Spinal cord (tissue), 10 donors: ENCODE data around the gene RND3. TPM values are rescaled to one million over a fixed set of nuclear protein-coding genes. Genes with fewer than 3 reads are reported as not detected.

Experiments
- DNase-seq, 6 donors: peaks; one replicate each; pipeline versions ENCODE4 v3.0.0 to v3.0.0-alpha.2; 2013 to 2015; ENCODE audit warnings: low spot score in 6 of 6, low read depth in 4 of 6
- H3K27ac ChIP-seq: one replicate; pipeline ENCODE4 v1.5.1; 2013; ENCODE audit warnings: low read depth, low read length, control low read depth
- H3K27me3 ChIP-seq: one replicate; pipeline ENCODE4 v1.6.1; 2013; ENCODE audit warnings: low read length; ENCODE audit not compliant: control insufficient read depth, insufficient read depth
- H3K36me3 ChIP-seq: one replicate; pipeline ENCODE4 v1.6.1; 2013; ENCODE audit warnings: low read length; ENCODE audit not compliant: control insufficient read depth, insufficient read depth
- H3K4me1 ChIP-seq: one replicate; pipeline ENCODE4 v1.6.1; 2013; ENCODE audit warnings: low read length; ENCODE audit not compliant: control insufficient read depth, insufficient read depth
- H3K4me3 ChIP-seq: one replicate; pipeline ENCODE4 v1.5.1; 2013; ENCODE audit warnings: low read depth, low read length, control low read depth
- H3K9me3 ChIP-seq: one replicate; pipeline ENCODE4 v1.6.1; 2013; ENCODE audit warnings: low read length; ENCODE audit not compliant: control insufficient read depth, insufficient read depth
- WGBS: methylation state at CpG from one replicate; pipeline ENCODE4 v1.1.5; 2013; ENCODE audit warnings: missing lambda C conversion rate; ENCODE audit not compliant: insufficient coverage; 5-methylcytosine and 5-hydroxymethylcytosine counted together
- polyA plus RNA-seq, 2 donors: library from polyadenylated mRNA; unstranded; fragments of 120-200 nt; gene quantifications; one replicate each; pipeline ENCODE4 v1.2.1, GENCODE V29; 2013; ENCODE audit not compliant: insufficient read length in 2 of 2
- total RNA-seq, 2 donors: library from RNA; depleted of rRNA in 1 of 2; stranded (reverse); fragments of 120-200 nt in 1 of 2; fragments of >200 nt in 1 of 2; gene quantifications; one replicate each; pipeline versions ENCODE4 v1.2.3 to v1.2.4, GENCODE V29; 2013 to 2014
- donor health status: healthy.

Gene RND3
- total and polyA plus RNA-seq, 4 donors = 33.7 to 62.7 (median 51.2) TPM

DNA sequence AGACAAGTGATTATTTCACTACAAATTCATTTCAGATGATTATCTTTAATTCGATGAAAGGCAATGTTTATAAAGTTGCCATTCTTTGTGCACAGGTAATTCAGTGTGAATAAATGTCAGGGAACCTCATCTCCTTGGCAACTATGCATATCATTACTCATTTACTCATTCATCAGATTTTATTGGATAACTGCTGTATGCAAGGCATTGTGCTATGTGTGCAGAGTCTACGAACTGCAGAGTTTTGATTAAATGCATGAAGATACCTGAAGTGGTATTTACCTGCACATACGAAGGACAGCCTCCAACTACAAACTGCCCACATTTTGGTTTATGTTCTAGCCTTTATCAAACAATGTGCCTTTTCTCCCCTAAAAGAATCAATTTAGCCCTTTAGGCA, 3.5 kb downstream of the RND3 start:
- H3K27me3 ChIP-seq = no peaks in the 10 kb centered on the region
- no peak overlapping the region for H3K27ac ChIP-seq
- no peaks in the 10 kb centered on the region for H3K36me3 ChIP-seq
- H3K9me3 ChIP-seq = no peaks in the 10 kb centered on the region
- peaks cover 23% of the 10 kb centered on the region for H3K4me1 ChIP-seq
- 20% methylated on average over 1 of the region's 3 CpGs for WGBS
- DNase-seq = peak in 1 of 6 donors; percentile 67
- peak overlapping the region; percentile 88 for H3K4me3 ChIP-seq

GRCh38 chr2:150483532-150483931, 3.9 kb downstream of the RND3 start:
- no peak for DNase-seq
- Histone ChIP-seq H3K4me3 (no peak overlapping the region), H3K27ac (no peak overlapping the region), H3K9me3 (no peaks in the 10 kb centered on the region), H3K27me3 (no peaks in the 10 kb centered on the region), H3K36me3 (no peaks in the 10 kb centered on the region), H3K4me1 (peaks cover 23% of the 10 kb centered on the region)
- WGBS = no CpG with 5 or more reads among the region's 1 CpG

DNA sequence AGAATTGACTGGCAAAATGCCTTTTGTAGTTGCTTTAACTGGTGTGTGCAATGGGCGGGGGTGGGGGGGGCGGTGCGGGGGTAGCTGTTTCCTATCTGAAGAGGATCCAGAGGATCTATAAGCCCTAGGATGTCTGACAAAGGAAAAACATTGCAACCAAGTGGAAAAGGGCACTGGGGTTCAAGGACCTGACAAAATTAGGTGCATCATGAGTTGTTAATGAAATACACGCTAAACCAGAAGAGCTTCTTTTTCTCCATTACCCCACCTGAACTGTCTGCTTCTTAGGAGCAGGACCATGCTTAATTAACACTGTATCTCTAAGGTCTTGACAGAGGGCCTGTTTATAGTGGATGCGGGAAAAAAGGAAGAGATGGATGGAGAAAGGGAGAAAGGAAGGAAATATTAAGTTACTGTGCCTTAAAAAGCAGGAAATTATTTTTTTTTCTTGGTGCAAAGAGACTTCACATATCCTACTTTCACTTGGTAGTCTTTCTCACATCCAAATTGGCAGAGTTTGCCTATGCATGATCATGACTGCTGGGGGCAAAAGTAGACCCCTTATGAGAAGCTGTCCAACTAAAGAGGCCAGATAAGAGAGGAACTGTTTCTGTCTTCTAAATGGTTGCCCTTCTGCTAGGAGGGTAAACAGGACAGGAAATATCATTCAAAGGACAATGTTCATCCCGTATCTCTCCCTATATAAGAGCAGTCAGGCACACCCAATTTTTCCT, 4.6 kb downstream of the RND3 start:
- Histone ChIP-seq H3K27ac (no peak overlapping the region), H3K36me3 (no peaks in the 10 kb centered on the region), H3K4me3 (no peak overlapping the region), H3K27me3 (no peaks in the 10 kb centered on the region), H3K9me3 (no peaks in the 10 kb centered on the region), H3K4me1 (peaks cover 23% of the 10 kb centered on the region)
- no peak for DNase-seq
- no CpG with 5 or more reads among the region's 6 CpGs for WGBS

DNA sequence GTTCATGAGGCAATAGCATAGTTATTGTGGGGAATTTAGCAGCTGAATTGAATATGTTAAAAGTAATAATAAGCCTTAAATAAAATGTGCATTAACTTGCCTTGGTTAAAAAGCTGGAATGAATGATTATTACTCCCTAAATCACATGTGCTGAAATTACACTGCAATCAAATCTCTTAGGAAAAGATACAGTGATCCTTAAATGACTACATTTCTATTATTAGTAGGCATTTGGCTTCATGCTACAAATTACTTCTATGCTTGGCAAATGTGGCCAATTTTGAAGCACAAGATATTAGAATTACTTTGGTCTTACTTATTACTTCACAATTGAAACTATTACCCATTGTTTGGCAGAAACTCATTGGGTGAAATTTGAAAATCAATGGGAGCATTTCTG, 5.4 kb downstream of the RND3 start:
- peak in 1 of 6 donors; percentile 8 for DNase-seq
- H3K27ac ChIP-seq = no peak overlapping the region
- peaks cover 22% of the 10 kb centered on the region for H3K4me1 ChIP-seq
- no peaks in the 10 kb centered on the region for H3K36me3 ChIP-seq
- no peaks in the 10 kb centered on the region for H3K27me3 ChIP-seq
- no peak overlapping the region for H3K4me3 ChIP-seq
- H3K9me3 ChIP-seq = no peaks in the 10 kb centered on the region

DNA sequence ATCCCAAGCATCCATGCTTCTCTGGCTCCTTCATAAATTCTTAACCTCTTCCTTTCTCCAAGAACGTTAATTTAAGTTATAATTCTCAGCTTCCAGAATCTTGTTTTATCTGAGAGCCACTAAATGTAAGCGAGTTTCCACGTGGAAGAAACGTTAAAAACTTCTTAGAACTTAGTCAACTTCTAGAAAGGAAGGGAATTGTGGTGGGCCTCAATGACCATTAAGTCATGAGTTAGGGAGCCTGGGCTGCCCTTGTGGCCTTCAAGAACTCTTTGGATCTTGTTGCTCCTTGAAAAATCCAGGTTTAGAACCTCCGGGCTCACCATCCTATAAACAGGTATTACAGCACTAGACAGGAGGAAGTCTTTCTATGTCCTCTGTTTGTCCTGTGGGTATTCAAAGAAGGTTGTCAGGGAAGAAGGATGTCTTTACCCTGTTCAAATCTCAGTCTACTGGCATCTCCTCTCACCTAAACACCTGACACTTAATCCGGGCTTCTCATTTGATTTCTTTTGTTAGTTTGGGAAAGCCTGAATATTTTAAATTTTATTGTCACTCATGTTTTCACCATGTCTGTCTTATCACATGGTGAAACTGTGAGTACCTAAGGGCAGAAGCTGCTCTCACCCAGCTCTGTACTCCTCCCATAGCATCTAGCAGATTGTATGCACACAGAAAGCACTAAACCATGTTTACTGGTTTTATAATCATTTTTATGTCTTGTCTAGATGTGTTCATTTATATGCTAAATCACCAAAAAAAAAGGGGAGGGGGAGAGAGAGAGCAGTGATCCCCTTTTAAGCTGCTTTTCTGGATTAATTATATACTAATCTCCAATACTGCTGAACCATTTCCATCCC, 6.3 kb downstream of the RND3 start:
- Histone ChIP-seq H3K4me1 (peaks cover 13% of the 10 kb centered on the region), H3K9me3 (no peaks in the 10 kb centered on the region), H3K27me3 (no peaks in the 10 kb centered on the region), H3K27ac (no peak overlapping the region), H3K36me3 (no peaks in the 10 kb centered on the region), H3K4me3 (no peak overlapping the region)
- WGBS = 80% methylated on average over 1 of the region's 6 CpGs
- DNase-seq = peak in 1 of 6 donors; percentile 2

GRCh38 chr2:150480241-150480640, 7.2 kb downstream of the RND3 start:
- H3K27me3 ChIP-seq = no peaks in the 10 kb centered on the region
- no peaks in the 10 kb centered on the region for H3K9me3 ChIP-seq
- DNase-seq = no peak
- H3K4me1 ChIP-seq = peaks cover 3% of the 10 kb centered on the region
- no peak overlapping the region for H3K4me3 ChIP-seq
- no peak overlapping the region for H3K27ac ChIP-seq
- H3K36me3 ChIP-seq = no peaks in the 10 kb centered on the region
- 81% methylated on average over 4 of the region's 5 CpGs for WGBS

- H3K27ac ChIP-seq = no peak overlapping the region
- no peaks in the 10 kb centered on the region for H3K27me3 ChIP-seq
- no peaks in the 10 kb centered on the region for H3K4me1 ChIP-seq
- no CpG with 5 or more reads among the region's 3 CpGs for WGBS
- DNase-seq = peak in 1 of 6 donors; percentile 1
- no peaks in the 10 kb centered on the region for H3K9me3 ChIP-seq
- H3K36me3 ChIP-seq = no peaks in the 10 kb centered on the region
- no peak overlapping the region for H3K4me3 ChIP-seq
These were observed 8.2 kb downstream of the RND3 start for GRCh38 chr2:150479075-150479915.

- H3K4me3 ChIP-seq = no peak overlapping the region
- H3K27ac ChIP-seq = no peak overlapping the region
- H3K27me3 ChIP-seq = no peaks in the 10 kb centered on the region
- 13% methylated on average over 1 of the region's 6 CpGs for WGBS
- peaks cover 2% of the 10 kb centered on the region for H3K36me3 ChIP-seq
- H3K9me3 ChIP-seq = no peaks in the 10 kb centered on the region
- H3K4me1 ChIP-seq = no peaks in the 10 kb centered on the region
- DNase-seq = no peak
These were observed 9.1 kb downstream of the RND3 start for GRCh38 chr2:150478200-150478974.

DNA sequence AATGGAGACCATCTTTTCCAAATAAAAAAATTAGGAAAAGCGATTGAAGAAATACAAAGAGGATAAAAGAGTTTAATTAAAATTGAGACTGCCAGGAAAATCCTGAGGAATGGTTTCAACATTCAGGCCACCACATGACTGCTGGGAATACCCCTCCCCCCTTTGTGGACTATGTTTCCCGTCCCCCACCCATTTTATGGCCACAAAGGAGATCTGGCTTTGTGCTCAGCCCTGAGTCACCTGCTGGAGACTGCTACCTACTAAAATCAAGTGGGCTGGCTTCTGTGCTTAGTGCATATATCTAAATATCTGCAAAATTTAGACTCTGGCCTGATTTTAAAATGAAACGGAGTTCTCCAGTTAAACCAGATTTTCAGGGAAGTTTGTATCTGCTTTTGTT, 10.1 kb downstream of the RND3 start:
- Histone ChIP-seq H3K4me1 (no peaks in the 10 kb centered on the region), H3K27ac (peak overlapping the region; percentile 21), H3K27me3 (no peaks in the 10 kb centered on the region), H3K4me3 (no peak overlapping the region), H3K9me3 (no peaks in the 10 kb centered on the region), H3K36me3 (peaks cover 4% of the 10 kb centered on the region)
- no CpG with 5 or more reads among the region's 3 CpGs for whole genome bisulfite sequencing
- DNase-seq = no peak
